Osteocyte (in vitro differentiated cells): ENCODE measurements around the gene WNT7B. TPM values are rescaled to one million over a fixed set of nuclear protein-coding genes. Genes with fewer than 3 reads are reported as not detected.
"Not testable (repeated sequence)": the region's sequence is repeated elsewhere in the genome, so short reads cannot be mapped to it uniquely, and the experiment has no call there.

ENCODE experiments used
- DNase-seq: peaks from one replicate; pipeline ENCODE4 v3.0.0; 2021; ENCODE audit warnings: mixed read lengths; ENCODE audit not compliant: unreplicated experiment; ENCODE audit errors: extremely low spot score
- H3K27ac Mint-ChIP-seq: one replicate; pipeline ENCODE4 v1.8.0; 2021; ENCODE audit warnings: mild to moderate bottlenecking, mixed read lengths; ENCODE audit not compliant: unreplicated experiment
- H3K27me3 Mint-ChIP-seq: one replicate; pipeline ENCODE4 v1.8.0; 2021; ENCODE audit warnings: mixed read lengths; ENCODE audit not compliant: unreplicated experiment
- H3K36me3 Mint-ChIP-seq: one replicate; pipeline ENCODE4 v1.8.0; 2021; ENCODE audit warnings: mixed read lengths; ENCODE audit not compliant: unreplicated experiment
- H3K4me1 Mint-ChIP-seq: one replicate; pipeline ENCODE4 v1.8.0; 2021; ENCODE audit warnings: mixed read lengths; ENCODE audit not compliant: unreplicated experiment
- H3K4me3 Mint-ChIP-seq: one replicate; pipeline ENCODE4 v1.8.0; 2021; ENCODE audit warnings: mild to moderate bottlenecking, moderate library complexity, mixed read lengths; ENCODE audit not compliant: unreplicated experiment
- H3K9me3 Mint-ChIP-seq: one replicate; pipeline ENCODE4 v1.8.0; 2021; ENCODE audit warnings: mixed read lengths; ENCODE audit not compliant: unreplicated experiment
- total RNA-seq: library from RNA; stranded (reverse); gene quantifications from 2 replicates; pipeline ENCODE4 v1.2.1, GENCODE V29; 2021
- TF ChIP-seq, protein P1 (sequence below): fragments of 200-600 bp; sonication (generic); IDR thresholded peaks from 2 replicates; pipeline ENCODE4 v1.5.0; 2021; ENCODE audit warnings: antibody characterized with exemption, mild to moderate bottlenecking, moderate library complexity

Gene WNT7B
- total RNA-seq, 1 donor from 2014 or later: 2.3 TPM

DNA sequence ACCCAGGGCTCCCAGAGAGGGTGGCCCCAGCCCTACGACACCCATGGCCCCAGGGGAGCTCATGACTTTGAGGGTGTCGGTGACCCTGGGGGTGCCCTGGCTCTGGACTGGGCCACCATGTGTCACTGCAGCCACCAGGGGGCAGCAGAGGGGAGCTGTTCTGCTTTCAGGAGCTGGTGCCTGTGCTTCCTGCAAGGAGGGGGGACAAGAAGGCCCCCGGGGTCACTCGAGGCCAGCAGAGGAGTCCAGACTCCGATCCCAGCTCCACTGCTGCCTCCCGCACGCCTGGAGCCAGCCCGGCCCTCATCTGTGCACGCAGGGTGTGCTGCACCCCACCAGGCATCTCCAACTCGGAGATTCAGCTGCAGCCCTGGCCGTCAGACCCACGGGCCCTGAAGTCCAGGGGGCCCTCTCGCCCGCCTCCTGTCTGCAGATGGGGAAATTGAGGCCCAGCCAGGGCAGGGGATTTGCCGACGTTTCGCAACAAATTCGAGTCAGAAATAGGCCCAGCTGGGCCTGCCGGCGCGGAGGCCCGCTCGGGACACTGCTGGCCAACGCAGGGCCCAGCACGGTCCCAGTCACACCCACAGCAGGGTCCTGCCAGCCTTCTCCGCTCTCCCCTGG is 29.5 kb upstream of the WNT7B start:
- DNase-seq: peak; percentile 94
- peak overlapping the region; percentile 90 for H3K27ac Mint-ChIP-seq
- no peak overlapping the region for H3K4me3 Mint-ChIP-seq
- peaks cover 3% of the 10 kb centered on the region for H3K9me3 Mint-ChIP-seq
- H3K27me3 Mint-ChIP-seq: no peaks in the 10 kb centered on the region
- TF ChIP-seq, protein P1, sequence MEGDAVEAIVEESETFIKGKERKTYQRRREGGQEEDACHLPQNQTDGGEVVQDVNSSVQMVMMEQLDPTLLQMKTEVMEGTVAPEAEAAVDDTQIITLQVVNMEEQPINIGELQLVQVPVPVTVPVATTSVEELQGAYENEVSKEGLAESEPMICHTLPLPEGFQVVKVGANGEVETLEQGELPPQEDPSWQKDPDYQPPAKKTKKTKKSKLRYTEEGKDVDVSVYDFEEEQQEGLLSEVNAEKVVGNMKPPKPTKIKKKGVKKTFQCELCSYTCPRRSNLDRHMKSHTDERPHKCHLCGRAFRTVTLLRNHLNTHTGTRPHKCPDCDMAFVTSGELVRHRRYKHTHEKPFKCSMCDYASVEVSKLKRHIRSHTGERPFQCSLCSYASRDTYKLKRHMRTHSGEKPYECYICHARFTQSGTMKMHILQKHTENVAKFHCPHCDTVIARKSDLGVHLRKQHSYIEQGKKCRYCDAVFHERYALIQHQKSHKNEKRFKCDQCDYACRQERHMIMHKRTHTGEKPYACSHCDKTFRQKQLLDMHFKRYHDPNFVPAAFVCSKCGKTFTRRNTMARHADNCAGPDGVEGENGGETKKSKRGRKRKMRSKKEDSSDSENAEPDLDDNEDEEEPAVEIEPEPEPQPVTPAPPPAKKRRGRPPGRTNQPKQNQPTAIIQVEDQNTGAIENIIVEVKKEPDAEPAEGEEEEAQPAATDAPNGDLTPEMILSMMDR: peak; percentile 98
- H3K4me1 Mint-ChIP-seq: peaks cover 73% of the 10 kb centered on the region
- H3K36me3 Mint-ChIP-seq: no peaks in the 10 kb centered on the region

- peak overlapping the region; percentile 90 for H3K27ac Mint-ChIP-seq
- not testable (repeated sequence) for H3K27me3 Mint-ChIP-seq, H3K9me3 Mint-ChIP-seq, H3K36me3 Mint-ChIP-seq, H3K4me3 Mint-ChIP-seq, DNase-seq
- peaks cover 80% of the 10 kb centered on the region for H3K4me1 Mint-ChIP-seq
These were observed 28.2 kb upstream of the WNT7B start for GRCh38 chr22:46005116-46005705.

DNA sequence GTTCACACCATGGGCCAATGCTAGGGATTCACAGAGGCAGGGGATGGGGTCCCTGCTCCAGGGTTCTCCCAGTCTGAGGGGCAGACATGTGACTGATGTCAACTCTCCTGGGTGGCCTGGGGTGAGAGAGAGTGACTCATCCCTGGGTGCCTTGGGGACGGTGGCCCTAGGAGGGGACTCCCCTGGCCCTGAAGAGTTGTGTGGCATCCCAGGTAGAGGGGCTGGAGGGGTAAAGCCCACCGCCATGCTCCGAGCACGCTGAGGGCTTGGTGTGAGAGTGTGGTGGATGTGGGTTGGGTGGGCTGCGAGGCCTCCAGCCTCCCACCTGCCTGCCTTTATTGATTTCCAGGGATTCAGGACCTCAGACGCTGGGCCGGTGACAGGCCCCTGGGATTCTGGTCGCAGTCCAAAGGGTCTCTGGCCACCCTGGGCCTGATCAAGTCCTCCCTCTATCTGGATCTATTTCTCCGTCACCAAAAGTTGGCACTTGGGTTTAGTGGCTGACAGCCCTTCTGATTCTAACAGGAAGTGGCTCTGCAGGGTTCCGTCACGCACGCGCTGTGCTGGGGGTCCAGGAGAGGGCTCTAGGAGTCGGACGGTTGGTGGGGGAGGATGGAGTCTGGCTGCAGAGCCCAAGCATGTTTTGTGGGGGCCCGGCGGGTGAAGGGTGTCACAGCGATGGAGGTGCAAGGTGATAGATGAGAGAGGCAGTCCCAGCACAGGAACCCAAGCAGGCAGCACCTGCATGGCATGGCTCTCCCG is 27.3 kb upstream of the WNT7B start:
- TF ChIP-seq, protein P1: no peak
- Mint-ChIP-seq H3K4me1 (peaks cover 88% of the 10 kb centered on the region), H3K4me3 (no peak overlapping the region), H3K27me3 (no peaks in the 10 kb centered on the region), H3K27ac (peak overlapping the region; percentile 98), H3K36me3 (no peaks in the 10 kb centered on the region), H3K9me3 (no peaks in the 10 kb centered on the region)
- no peak for DNase-seq

DNA sequence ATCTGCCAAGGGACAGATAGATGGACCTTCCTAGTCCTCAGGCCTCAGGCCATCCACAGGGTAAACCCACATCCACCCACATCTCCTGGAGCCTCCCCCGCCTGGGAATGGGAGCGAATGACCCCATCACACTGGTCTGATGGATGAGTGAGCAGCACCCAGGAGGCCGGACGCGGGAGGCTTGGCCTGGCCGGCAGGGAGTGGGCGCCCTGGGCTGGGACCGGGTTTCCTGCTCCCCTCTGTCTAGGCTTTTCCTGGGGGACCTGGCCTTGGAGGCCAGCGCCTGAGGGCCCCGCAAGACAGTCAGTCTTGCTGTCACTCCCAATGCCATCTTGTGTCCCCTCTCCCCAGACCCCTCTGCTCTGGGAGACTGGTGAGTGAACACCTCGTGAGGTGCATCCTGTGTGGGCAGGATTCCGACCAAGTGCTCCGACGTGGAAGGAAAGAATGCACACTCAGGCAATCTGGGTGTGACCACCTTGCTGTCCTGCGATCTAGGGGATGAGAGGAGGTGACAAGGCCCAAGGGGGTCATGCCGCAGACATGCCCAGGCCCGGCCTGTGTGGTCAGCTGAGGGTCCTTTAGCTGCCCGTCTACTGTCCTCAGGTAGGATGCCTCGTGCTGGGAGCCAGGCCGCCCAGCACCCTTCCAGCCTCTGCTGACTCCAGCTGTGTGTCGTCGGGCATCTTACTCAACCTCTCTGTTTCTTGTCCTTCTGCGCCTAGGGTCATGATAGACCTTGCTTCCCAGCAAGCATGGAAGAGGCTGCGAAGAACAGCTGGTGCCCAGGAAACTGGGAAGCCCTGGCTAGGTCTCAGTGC is 26.5 kb upstream of the WNT7B start:
- no peak for DNase-seq
- TF ChIP-seq, protein P1: no peak
- H3K27ac Mint-ChIP-seq: peak overlapping the region; percentile 98
- H3K36me3 Mint-ChIP-seq: no peaks in the 10 kb centered on the region
- H3K4me1 Mint-ChIP-seq: peaks cover 88% of the 10 kb centered on the region
- no peaks in the 10 kb centered on the region for H3K9me3 Mint-ChIP-seq
- H3K27me3 Mint-ChIP-seq: no peaks in the 10 kb centered on the region
- H3K4me3 Mint-ChIP-seq: no peak overlapping the region

GRCh38 chr22:46002757-46003270 is 25.9 kb upstream of the WNT7B start:
- no peak for DNase-seq
- H3K36me3 Mint-ChIP-seq: no peaks in the 10 kb centered on the region
- peak overlapping the region; percentile 98 for H3K27ac Mint-ChIP-seq
- no peaks in the 10 kb centered on the region for H3K27me3 Mint-ChIP-seq
- no peaks in the 10 kb centered on the region for H3K9me3 Mint-ChIP-seq
- TF ChIP-seq, protein P1: no peak
- H3K4me3 Mint-ChIP-seq: peak overlapping the region; percentile 10
- H3K4me1 Mint-ChIP-seq: peaks cover 90% of the 10 kb centered on the region
